Measurements from ENCODE around the gene SPRN. TPM values are rescaled to one million over a fixed set of nuclear protein-coding genes. Genes with fewer than 3 reads are reported as not detected.
A peak's percentile ranks its signal among the peaks of the same experiment; 100 is the strongest.
"Not testable (repeated sequence)": the region's sequence is repeated elsewhere in the genome, so short reads cannot be mapped to it uniquely, and the experiment has no call there.

Gene SPRN
- total RNA-seq, 1 donor from 2014 or later: not detected

DNA sequence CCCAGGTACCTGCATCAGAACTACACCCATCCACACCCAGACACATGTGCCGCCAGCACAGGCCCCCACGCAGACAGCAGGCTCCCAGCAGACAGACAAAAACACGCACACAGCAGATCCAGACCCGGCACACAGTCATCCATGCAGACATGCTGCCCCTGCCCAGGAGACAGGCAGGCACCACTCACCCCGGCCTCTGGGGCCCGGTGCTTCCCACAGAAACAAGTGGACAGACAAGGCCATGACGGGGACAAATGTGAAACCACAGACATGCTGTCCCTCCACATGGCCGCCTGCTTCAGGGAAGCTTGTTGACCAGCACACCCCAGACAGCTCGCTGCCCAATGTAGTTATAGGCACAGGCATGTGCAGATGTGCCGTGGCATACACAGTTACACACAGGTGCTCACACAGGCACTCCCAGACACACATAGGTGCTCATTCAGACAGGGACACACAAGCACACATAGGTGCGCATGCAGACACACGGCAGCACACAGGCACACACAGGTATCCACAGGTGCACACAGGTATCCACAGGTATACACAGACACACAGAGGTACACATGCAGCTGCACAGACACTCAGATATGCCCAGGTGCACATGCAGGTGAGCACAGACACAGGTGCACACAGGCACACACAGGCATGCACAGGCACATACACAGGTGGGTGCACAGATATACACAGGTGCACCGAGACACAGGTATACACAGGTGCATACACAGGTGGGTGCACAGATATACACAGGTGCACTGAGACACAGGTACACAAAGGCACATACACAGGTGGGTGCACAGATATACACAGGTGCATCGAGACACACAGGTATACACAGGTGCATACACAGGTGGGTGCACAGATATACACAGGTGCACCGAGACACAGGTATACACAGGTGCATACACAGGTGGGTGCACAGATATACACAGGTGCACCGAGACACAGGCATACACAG lies 18.8 kb upstream of the SPRN start:
- no peak for TF ChIP-seq CTCF (IDR thresholded peaks at IDR 0.05; ENCODE audit: insufficient read depth, low read length, severe bottlenecking)
- DNase-seq (ENCODE audit: low read depth) (no peak), FAIRE-seq (peak; percentile 99)
- Histone ChIP-seq H3K36me3 (ENCODE audit: control insufficient read depth, insufficient read depth, low read length) (no peaks in the 10 kb centered on the region), H3K27me3 (ENCODE audit: control insufficient read depth, insufficient read depth, low read length) (no peaks in the 10 kb centered on the region), H3K4me3 (ENCODE audit: low read depth, low read length) (no peak overlapping the region)

DNA sequence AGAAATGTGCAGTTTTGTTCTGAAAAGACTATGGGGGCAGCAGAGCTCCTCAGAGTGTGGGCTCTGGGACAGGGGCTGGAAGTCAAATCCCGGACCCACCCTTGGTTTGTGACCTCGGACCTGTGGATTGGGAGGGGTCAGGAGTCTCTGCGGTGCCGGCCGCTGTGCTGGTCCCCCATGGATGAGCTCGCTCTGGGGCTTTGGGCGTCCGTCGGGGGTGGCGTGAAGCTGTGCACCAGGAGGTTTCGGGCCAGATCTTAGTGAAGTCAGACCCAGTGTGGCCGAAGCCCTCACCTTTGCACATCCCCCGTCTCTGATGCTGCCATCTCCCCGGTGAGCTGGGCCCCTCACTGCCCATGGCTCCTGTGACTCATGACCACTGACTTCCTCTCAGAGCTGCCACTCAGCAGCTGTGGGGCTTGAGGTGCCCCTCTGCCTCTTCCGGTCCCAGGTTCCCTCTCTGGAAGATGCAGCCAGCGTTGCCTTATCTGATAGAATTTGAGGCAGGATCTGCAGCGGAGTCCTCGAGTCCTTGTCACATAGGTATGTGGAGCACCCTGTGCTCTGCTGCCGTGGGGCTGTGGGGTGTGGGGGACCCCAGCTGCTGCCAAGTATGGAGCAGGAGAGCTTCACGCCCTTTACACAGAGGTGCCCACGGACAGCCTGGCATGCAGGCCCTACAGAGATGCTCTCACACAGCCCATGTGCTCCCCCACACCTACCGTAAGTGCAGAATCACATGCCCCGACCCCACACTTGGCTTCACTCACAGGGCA lies 18.0 kb upstream of the SPRN start:
- no peak for FAIRE-seq
- no peak for DNase-seq (ENCODE audit: low read depth)
- TF ChIP-seq CTCF (IDR thresholded peaks at IDR 0.05; ENCODE audit: insufficient read depth, low read length, severe bottlenecking): no peak
- H3K27me3 ChIP-seq (ENCODE audit: control insufficient read depth, insufficient read depth, low read length): no peaks in the 10 kb centered on the region
- no peak overlapping the region for H3K4me3 ChIP-seq (ENCODE audit: low read depth, low read length)
- H3K36me3 ChIP-seq (ENCODE audit: control insufficient read depth, insufficient read depth, low read length): no peaks in the 10 kb centered on the region

DNA sequence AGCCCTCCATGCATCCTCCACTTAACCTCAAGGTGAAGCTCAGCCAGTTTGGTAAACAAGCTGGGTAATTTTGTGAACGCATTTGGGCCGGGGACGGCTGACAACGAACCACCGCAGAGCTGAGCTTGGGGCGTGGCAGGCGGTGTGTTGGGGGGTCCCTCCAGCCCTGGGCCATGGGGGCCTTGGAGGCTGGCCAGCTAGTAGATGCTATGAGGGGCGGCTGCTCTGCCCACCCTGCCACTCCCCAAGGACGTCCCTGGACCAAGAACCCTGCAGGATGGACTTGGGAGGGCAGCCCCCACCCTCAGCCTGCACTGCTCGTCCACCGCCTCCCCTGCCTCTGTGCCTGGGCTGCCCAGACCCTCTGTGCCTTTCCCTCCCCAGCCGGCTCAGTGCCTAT lies 17.4 kb upstream of the SPRN start:
- FAIRE-seq: no peak
- H3K36me3 ChIP-seq (ENCODE audit: control insufficient read depth, insufficient read depth, low read length): no peaks in the 10 kb centered on the region
- DNase-seq (ENCODE audit: low read depth): no peak
- no peak overlapping the region for H3K4me3 ChIP-seq (ENCODE audit: low read depth, low read length)
- H3K27me3 ChIP-seq (ENCODE audit: control insufficient read depth, insufficient read depth, low read length): no peaks in the 10 kb centered on the region
- TF ChIP-seq CTCF (IDR thresholded peaks at IDR 0.05; ENCODE audit: insufficient read depth, low read length, severe bottlenecking): no peak

DNA sequence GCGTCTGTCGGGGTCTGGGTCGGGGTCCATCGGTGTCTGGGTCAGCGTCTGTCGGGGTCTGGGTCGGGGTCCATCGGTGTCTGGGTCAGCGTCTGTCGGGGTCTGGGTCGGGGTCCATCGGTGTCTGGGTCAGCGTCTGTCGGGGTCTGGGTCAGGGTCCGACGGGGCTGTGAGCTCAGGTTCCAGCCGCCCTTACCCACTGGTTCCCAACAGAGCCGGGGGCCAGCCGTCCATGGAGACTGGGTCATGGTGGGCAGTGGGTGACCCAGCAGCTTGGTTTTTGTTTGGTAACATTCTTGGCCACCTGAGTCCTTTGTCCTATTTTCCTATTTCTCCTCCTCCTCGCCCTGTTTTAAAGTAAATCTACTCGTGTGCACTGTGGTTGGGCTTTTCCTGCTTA lies 16.9 kb upstream of the SPRN start:
- not testable (repeated sequence) for H3K4me3 ChIP-seq (ENCODE audit: low read depth, low read length); DNase-seq (ENCODE audit: low read depth); H3K27me3 ChIP-seq (ENCODE audit: control insufficient read depth, insufficient read depth, low read length); H3K36me3 ChIP-seq (ENCODE audit: control insufficient read depth, insufficient read depth, low read length); FAIRE-seq

- no peak overlapping the region for H3K4me3 ChIP-seq (ENCODE audit: low read depth, low read length)
Measured at GRCh38 chr10:133440633-133441285, 16.3 kb upstream of the SPRN start.

More at GRCh38 chr10:133440633-133441285, 16.3 kb upstream of the SPRN start:
- DNase-seq (ENCODE audit: low read depth) (no peak), FAIRE-seq (no peak)
- Histone ChIP-seq H3K36me3 (ENCODE audit: control insufficient read depth, insufficient read depth, low read length) (no peaks in the 10 kb centered on the region), H3K27me3 (ENCODE audit: control insufficient read depth, insufficient read depth, low read length) (no peaks in the 10 kb centered on the region)
- TF ChIP-seq CTCF (IDR thresholded peaks at IDR 0.05; ENCODE audit: insufficient read depth, low read length, severe bottlenecking): no peak
